ENCODE results near the gene KIF9.
A peak's percentile ranks its signal among the peaks of the same experiment; 100 is the strongest.
"Not testable (repeated sequence)": the region's sequence is repeated elsewhere in the genome, so short reads cannot be mapped to it uniquely, and the experiment has no call there.

Gene KIF9

GRCh38 chr3:47294392-47294791 lies 11.8 kb upstream of the KIF9 start:
- DNase-seq = no peak

DNA sequence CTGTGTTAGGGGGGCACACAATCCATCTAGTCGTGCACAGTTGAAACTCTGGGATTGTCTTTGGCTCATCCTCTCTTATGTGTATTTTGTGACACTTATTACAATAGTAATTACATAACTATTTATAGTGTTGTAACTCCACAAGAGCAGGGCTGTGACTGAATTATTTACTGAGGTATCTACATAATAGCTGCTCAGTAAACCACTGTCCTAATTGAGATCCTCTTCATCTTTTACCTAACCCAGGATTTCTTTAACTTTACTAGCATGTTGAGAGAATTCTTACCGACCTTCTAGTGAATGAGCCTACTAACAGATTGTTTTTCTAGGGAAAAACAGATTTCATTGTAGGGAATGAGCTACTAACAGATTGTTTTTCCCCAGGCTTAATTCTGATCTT lies 11.2 kb upstream of the KIF9 start:
- no peak for DNase-seq

DNA sequence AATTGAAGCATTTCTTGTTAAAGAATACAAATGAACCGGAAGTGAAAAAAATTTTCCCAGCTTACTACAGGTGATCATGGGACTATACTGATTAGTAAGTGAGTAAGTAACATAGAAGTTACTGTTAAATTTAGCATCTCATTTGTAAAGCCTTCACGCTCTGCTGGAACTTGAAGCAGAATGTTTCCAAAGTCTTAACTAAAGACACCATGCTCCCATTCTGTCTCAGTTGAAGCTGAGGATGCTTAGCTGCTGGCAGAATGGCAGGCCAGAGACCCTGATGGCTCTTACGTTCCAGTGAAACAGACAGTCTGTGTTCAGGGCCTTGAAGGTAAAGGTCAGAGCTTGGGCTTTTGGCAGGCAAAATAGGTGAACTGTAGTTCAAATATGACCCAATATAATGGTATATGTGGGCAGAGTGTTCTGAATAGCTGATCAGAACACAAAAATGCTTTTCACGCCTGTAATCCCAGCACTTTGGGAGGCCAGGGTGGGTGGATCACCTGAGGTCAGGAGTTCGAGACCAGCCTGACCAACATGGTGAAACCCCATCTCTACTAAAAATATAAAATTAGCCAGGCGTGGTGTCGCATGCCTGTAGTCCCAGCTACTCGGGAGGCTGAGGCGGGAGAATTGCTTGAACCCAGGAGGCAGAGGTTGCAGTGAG lies 9.3 kb upstream of the KIF9 start:
- not testable (repeated sequence) for DNase-seq

DNA sequence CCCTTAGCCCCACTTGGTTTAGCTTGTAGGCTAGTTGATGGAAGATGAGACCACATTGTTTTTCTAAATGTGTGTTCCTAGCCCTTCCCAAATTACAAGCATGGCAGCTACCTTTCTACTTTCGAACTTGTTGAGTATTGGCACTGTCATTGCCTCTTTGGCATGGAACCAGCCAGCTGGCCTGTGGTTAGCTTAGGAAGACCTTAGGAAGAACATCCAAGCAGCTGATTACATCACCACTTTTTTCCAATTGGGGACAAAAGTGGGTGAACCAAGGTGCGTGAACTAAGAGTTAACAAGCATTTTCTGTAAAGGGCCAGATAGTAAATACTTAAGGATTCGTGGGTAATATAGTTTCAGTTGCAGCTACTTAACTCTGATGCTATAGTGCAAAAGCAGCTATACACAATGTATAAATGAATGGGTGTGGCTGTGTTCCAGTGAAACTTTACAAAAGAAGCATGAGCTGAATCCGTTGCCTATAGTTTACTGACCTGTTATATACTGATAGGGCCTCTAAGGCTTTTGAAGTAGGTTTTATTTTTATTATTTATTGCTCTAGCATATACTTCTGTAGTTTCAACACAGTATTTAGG lies 8.7 kb upstream of the KIF9 start:
- DNase-seq = no peak

DNA sequence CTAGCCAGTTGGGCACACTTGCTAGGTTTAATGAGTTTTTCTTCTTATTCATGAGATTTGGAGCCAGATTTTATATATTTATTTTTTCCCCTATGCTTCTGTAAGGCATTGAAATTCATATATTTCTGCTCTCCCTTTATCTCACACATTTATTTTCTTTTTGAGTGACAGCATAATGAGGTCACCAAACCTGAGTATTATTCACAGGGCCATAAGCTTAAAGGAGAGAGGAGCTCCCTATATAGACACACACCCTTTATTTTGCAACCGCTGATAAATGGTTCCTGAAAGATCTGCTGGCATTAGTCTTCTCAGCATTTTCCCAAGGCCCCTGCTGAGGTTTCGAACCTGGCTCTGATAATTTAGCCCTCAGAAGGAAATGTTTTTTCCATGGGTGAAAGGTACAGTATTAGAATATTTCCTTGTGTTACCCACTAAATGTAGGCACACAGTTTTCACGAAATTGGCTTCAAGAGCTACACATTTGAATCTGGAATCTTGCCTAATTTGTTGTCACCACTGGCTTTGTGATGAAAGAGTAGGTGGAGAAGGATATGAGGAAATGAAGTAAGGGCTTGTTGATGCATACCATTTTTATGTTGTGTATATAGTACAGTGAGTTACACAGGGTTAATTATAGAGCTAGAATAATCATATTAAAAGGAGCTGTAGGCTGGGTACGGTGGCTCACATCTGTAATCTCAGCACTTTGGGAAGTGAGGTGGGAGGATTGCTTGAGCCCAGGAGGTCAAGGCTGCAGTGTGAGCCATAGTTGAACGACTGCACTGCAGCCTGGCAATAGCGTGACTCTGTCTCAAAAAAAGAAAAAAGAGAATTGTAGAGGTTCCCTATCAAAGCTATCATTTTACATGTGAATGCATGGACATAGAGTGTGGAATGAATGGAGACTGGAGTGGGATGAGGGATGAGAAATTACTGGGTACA lies 6.6 kb upstream of the KIF9 start:
- no peak for DNase-seq

GRCh38 chr3:47283591-47284364 lies 1.2 kb upstream of the KIF9 start:
- DNase-seq = peak in 1 of 2 experiments; percentile 32

DNA sequence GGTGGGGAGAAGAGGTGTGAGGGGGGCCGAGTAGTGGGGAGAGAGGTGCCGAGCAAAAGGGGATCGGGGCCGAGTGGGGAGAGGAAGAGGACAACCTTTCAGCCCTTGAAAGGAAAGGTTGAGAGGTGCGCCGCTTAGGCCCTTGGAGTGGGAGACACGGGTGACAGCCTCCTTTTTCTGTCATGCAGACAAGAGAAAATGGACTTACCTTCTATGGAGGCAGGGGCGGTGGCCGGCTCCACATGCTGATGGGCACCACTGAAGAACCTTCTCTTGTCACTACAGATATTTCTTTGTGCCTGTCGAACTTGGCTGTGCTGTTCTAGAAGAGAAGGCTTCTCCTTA lies 566 bp upstream of the KIF9 start:
- peak; percentile 29 to 37 for DNase-seq

DNA sequence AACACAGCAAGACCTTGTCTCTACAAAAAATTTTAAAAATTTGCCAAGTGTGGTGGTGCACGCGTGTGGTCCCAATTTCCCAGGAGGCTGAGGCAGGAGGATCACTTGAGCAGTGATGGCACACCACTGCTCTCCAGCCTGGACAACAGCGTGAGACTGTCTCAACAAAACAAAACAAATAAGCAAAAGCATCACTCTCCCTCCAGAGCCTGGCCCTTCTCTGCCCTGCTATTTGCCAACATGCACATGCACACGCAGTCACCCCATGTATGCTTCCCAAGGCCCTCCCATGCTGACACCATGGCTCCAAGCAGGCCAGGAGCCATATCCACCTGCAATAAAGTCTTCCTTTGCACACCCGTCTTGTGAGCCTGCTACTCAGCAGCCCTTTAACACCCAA lies 2.1 kb downstream of the KIF9 start:
- no peak for DNase-seq

- no peak for DNase-seq
Observed at GRCh38 chr3:47276558-47276957, 6.0 kb downstream of the KIF9 start.

DNA sequence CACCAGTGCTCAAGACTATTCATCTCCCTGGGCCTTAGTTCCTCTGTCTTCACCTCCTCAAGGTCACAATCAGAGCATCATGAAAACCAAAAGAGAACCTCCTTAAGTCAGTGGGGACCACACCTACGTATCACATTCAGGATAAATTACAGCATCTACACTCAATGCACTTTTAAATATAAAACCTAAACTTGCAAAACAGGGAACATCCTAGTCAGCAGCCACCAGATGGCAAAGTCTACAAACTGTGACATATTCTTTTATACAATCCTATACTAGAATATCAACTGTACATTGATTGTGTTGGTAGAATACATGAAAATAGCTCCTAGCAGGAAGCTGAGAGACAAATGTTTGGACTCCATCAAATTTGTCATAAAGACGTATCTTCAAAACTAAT lies 7.9 kb downstream of the KIF9 start:
- DNase-seq = no peak

GRCh38 chr3:47273564-47273963 lies 9.0 kb downstream of the KIF9 start:
- no peak for DNase-seq

GRCh38 chr3:47270526-47270925 lies 12.1 kb downstream of the KIF9 start:
- no peak for DNase-seq

- DNase-seq = no peak
Observed at GRCh38 chr3:47267490-47267824, 15.1 kb downstream of the KIF9 start.

DNA sequence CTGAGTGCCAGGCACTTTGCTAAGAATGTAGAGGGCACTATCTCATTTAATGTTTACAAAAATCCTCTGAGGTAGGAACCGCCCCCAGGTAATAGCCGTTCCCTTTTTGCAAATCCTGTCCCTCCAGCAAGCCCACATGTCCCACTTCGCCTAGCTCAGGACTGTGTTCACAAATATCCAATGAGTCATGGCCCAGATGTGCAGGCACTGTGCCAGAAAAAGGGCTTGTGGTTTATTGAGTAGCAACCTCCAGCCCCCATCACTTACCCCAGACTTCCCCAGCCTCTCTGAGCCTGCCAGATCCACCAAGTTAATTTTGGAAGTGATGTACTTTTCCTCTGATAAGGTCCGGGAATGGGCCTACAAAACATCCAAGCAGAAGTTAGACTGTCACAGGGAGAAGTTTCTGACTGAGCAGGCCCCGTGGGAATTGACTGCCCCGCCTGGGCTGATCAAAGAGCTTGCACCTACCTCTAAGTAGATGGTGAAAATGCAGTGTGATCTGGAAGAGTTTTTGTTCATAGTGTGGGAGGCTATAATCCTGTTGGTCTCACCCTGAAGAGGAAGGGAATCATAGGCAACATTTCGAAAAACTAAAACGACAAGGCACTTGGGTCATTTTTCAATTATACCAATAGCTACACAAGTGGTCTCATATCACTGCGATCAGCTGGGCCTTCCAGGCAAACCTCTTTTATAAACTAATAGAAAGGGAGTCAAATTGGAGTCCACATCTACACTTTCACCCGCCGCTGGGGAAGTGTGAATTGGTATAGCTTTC lies 15.7 kb downstream of the KIF9 start:
- DNase-seq = peak; percentile 86 to 87

- no peak for DNase-seq
Observed at GRCh38 chr3:47265725-47266428, 16.7 kb downstream of the KIF9 start.

GRCh38 chr3:47265008-47265407 lies 17.6 kb downstream of the KIF9 start:
- DNase-seq = no peak

- DNase-seq = no peak
Observed at GRCh38 chr3:47261301-47261700, 21.3 kb downstream of the KIF9 start.

DNA sequence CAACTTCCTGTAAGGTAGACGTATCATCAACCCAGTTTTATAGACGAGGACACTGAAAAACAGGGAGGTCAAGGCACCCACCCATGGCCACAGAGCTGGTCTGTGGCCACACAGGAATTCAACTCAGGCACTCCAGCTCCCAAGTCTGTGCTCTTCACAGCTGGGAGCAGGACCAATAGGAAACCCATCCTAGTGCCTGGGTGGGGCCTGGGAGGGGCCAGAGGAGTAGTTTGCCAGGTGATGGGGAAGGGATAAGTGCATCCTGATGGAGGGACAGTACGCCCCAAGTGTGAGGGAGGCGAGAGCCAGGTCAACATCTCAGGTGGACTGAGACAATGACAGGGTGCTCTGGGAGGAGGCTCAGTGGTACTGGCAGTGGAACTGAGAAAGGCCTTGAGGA lies 22.0 kb downstream of the KIF9 start:
- DNase-seq = no peak

DNA sequence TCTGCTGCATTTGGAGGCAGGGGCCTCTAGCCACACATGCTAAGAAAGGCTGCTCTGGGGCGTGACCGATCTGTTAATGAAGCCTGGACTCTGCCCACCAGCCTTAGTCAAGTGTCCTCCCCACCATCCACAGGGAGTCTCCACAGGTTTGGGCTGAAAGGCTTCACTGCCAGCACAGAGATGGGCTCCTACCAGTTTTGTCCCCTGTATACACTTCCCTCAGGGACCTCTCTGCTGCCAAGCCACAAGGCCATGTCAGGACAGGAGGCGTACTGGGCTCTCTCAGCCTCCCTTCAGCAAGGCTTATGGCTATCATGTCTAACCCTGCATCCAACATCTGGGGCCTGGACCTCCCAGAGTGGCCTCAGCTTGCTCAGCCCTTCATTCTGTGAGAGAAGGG lies 23.5 kb downstream of the KIF9 start:
- no peak for DNase-seq

- not testable (repeated sequence) for DNase-seq
Observed at GRCh38 chr3:47256331-47256730, 26.3 kb downstream of the KIF9 start.

DNA sequence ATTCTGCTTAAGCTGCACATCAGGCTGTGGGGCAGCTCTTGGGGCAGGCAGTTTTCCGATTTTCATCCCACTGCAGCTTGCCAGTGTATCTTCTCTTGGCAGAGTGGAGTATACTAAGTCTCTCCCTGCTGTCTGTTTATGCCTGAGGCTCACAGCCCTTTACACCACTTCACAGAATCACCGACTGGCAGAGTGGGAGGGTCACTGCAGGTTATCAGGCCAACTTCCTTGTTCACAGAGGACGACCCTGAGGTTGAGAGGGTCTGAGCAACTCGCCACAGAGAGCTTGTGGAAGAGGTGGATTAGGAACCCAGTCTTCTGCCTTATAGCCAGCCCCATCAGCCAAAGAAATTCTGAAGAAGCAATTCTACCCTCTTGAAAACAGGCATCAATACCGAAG lies 30.9 kb downstream of the KIF9 start:
- no peak for DNase-seq

GRCh38 chr3:47251085-47251484 lies 31.5 kb downstream of the KIF9 start:
- DNase-seq = not testable (repeated sequence)

Data from Kasumi-1 (cell line).